Right cardiac atrium (tissue), 5 donors: ENCODE measurements around the gene CDH1. TPM values are rescaled to one million over a fixed set of nuclear protein-coding genes. Genes with fewer than 3 reads are reported as not detected.
"Not testable (repeated sequence)": the region's sequence is repeated elsewhere in the genome, so short reads cannot be mapped to it uniquely, and the experiment has no call there.

Experiments
- ATAC-seq, 2 donors: fragments of 200-7000 bp; cut with Tn5 transposase; one replicate each; pipeline versions ENCODE4 v1.8.0 to v1.9.1; 2020; ENCODE audit warnings: moderate library complexity in 2 of 2, mild to moderate bottlenecking in 1 of 2
- DNase-seq, 3 donors: peaks; one replicate each; pipeline ENCODE4 v3.0.0-alpha.2; 2020
- H3K27ac ChIP-seq: one replicate; pipeline ENCODE4 v1.5.1; 2013; ENCODE audit warnings: mild to moderate bottlenecking, low read length, control low read depth, moderate library complexity
- H3K27me3 ChIP-seq: one replicate; pipeline ENCODE4 v1.6.1; 2013; ENCODE audit not compliant: control insufficient read depth, insufficient read depth
- H3K4me1 ChIP-seq: one replicate; pipeline ENCODE4 v1.6.1; 2013; ENCODE audit warnings: low read length; ENCODE audit not compliant: control insufficient read depth, insufficient read depth
- H3K4me3 ChIP-seq: one replicate; pipeline ENCODE4 v1.5.1; 2013; ENCODE audit warnings: low read length, control low read depth
- H3K9me3 ChIP-seq: one replicate; pipeline ENCODE4 v1.6.1; 2013; ENCODE audit warnings: low read length; ENCODE audit not compliant: control insufficient read depth
- WGBS: extraction: QIAGEN DNeasy Blood & Tissue Kit; methylation state at CpG from one replicate; pipeline ENCODE4 v1.1.7; 2013; 5-methylcytosine and 5-hydroxymethylcytosine counted together
- intact Hi-C, 4 donors: fragments of 100-400 bp; cut with DNase I; formaldehyde crosslinking; loops; one replicate each; pipeline versions ENCODE4 v1.11.0 to v1.14.0; 2022 to 2023
- polyA plus RNA-seq: library from polyadenylated mRNA; stranded (reverse); fragments of 200-250 nt; gene quantifications from one replicate; pipeline ENCODE4 v1.2.3, GENCODE V29; 2013
- total RNA-seq, 4 donors: library from RNA; stranded (reverse); fragmentation: NEBNext Ultra II Directional; extraction: Animal tissue kit (Norgen Biotek cat#: 25700); gene quantifications; one replicate each; pipeline ENCODE4 v1.2.1, GENCODE V29; 2021
- donor health status: healthy with polysubstance abuse.
- donor health status: DM: no; HTN: yes; CAD: no.
- donor health status: DM: no; HTN: no; CAD: no.
- donor health status: DM: no; HTN: yes; CAD: no; lungs with severe emphysema.
- donor health status: DM: yes; HTN: yes; CAD: no.

The CDH1 gene
- total and polyA plus RNA-seq, 5 donors: 0.14 TPM; not detected in 4

- ATAC-seq (no peak), DNase-seq (no peak)
- Histone ChIP-seq H3K27ac (no peak overlapping the region), H3K4me3 (no peak overlapping the region), H3K9me3 (no peaks in the 10 kb centered on the region), H3K27me3 (no peaks in the 10 kb centered on the region), H3K4me1 (no peaks in the 10 kb centered on the region)
- intact Hi-C loops: no loop called here
- 60% methylated on average over 1 of the region's 1 CpG for WGBS
These were observed 44.7 kb downstream of the CDH1 start for GRCh38 chr16:68781784-68782183.

- 84% methylated on average over 16 of the region's 16 CpGs for WGBS
- no peak for ATAC-seq
- H3K4me1 ChIP-seq: no peaks in the 10 kb centered on the region
- no peak overlapping the region for H3K4me3 ChIP-seq
- H3K27ac ChIP-seq: no peak overlapping the region
- no peaks in the 10 kb centered on the region for H3K27me3 ChIP-seq
- H3K9me3 ChIP-seq: no peaks in the 10 kb centered on the region
- DNase-seq: no peak
- intact Hi-C loops: no loop called here
These were observed 45.4 kb downstream of the CDH1 start for GRCh38 chr16:68782198-68783174.

- 79% methylated on average over 5 of the region's 5 CpGs for WGBS
- DNase-seq: no peak
These were observed 47.1 kb downstream of the CDH1 start for GRCh38 chr16:68784226-68784625.

GRCh38 chr16:68784721-68785120, 47.6 kb downstream of the CDH1 start:
- Histone ChIP-seq H3K9me3 (no peaks in the 10 kb centered on the region), H3K27ac (no peak overlapping the region), H3K4me3 (no peak overlapping the region), H3K27me3 (no peaks in the 10 kb centered on the region), H3K4me1 (no peaks in the 10 kb centered on the region)
- intact Hi-C loops: no loop called here
- ATAC-seq (no peak), DNase-seq (no peak)
- WGBS: 85% methylated on average over 2 of the region's 2 CpGs

More at GRCh38 chr16:68784226-68784625, 47.1 kb downstream of the CDH1 start:
- intact Hi-C loops: no loop called here
- Histone ChIP-seq H3K9me3 (no peaks in the 10 kb centered on the region), H3K4me3 (no peak overlapping the region), H3K4me1 (no peaks in the 10 kb centered on the region), H3K27me3 (no peaks in the 10 kb centered on the region), H3K27ac (no peak overlapping the region)
- no peak for ATAC-seq

- ATAC-seq (no peak), DNase-seq (no peak)
- no peak overlapping the region for H3K4me3 ChIP-seq
- no peaks in the 10 kb centered on the region for H3K27me3 ChIP-seq
- no peak overlapping the region for H3K27ac ChIP-seq
- no peaks in the 10 kb centered on the region for H3K4me1 ChIP-seq
- H3K9me3 ChIP-seq: no peaks in the 10 kb centered on the region
- 91% methylated on average over 3 of the region's 3 CpGs for WGBS
- intact Hi-C loops: no loop called here
These were observed 48.6 kb downstream of the CDH1 start for GRCh38 chr16:68785715-68786114.

GRCh38 chr16:68786685-68787418, 49.8 kb downstream of the CDH1 start:
- no peak overlapping the region for H3K27ac ChIP-seq
- no peaks in the 10 kb centered on the region for H3K9me3 ChIP-seq
- WGBS: 56% methylated on average over 7 of the region's 7 CpGs
- no peaks in the 10 kb centered on the region for H3K27me3 ChIP-seq
- DNase-seq (no peak), ATAC-seq (no peak)
- intact Hi-C loops: no loop called here
- H3K4me3 ChIP-seq: no peak overlapping the region
- H3K4me1 ChIP-seq: no peaks in the 10 kb centered on the region

DNA sequence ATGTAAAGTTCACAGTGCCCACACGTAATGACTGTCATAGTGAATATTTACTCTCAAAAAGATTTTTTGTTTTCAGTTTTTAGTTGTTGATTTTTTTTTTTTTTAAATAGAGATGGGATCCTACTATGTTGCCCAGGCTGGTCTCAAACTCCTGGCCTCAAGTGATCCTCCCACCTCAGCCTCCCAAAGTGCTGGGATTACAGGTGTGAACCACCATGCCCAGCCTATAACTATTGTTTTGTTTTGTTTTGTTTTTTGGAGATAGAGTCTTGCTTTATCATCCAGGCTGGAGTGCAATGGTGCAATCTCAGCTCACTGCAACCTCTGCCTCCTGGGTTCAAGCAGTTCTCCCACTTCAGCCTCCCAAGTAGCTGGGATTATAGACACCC, 50.3 kb downstream of the CDH1 start:
- not testable (repeated sequence) for H3K27me3 ChIP-seq, ATAC-seq

DNA sequence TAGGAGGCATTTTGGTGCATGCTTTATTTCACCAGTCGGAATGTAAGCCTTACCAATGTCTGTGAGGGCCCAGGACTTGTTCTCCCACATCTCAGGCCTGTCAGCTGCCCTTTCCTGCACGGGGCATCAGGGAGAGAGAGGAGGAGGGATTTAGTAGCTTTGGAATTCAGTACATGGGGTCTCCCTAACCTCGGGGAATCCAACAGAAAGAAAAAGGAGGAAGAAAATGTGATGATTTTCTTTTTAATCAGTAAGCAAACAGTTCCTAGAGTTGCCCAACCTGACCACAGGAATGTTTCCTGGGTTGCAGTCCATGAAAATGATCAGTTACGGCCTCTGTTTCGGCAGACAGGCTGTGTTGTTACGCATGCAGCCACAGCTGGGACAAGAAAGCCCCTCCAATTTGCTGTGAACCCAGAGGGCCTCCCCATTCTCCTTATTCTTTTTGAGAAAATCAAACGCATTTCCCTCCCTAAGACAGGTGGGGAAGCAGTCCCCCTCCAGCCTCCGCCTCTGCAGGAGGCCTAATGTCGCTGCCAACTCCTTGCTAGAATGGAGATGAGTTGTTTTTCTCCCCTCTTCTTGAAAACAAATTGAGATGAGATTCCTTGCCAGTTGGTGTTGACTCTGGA, 53.2 kb downstream of the CDH1 start:
- H3K27ac ChIP-seq: no peak overlapping the region
- H3K9me3 ChIP-seq: no peaks in the 10 kb centered on the region
- no peaks in the 10 kb centered on the region for H3K27me3 ChIP-seq
- intact Hi-C loops: no loop called here
- ATAC-seq: no peak
- no peaks in the 10 kb centered on the region for H3K4me1 ChIP-seq
- no peak overlapping the region for H3K4me3 ChIP-seq
- 68% methylated on average over 9 of the region's 9 CpGs for WGBS
- DNase-seq: no peak

More for the DNA sequence above, 50.3 kb downstream of the CDH1 start:
- intact Hi-C loops, H3K27ac ChIP-seq, H3K9me3 ChIP-seq, DNase-seq, H3K4me1 ChIP-seq, H3K4me3 ChIP-seq: not testable (repeated sequence)
- WGBS: 87% methylated on average over 1 of the region's 1 CpG

DNA sequence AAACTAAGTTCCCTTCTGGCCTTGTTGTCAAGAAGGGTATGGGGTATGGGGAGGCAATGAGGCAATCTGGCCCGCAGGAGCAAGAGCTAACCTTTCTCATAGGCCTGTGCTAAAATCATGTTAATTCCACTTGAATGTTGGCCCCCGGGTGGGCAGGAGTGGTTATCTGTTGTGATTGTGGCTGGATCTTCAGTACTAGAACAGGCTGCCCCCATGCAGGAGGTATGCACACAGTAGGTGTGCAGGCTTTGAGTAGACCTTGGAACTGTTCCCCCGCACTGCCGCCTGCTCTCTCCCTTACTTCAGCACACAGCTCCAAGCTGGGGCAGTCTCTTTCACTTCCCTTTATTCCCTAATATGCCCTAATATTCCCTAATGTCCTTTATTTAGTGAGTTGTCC, 53.9 kb downstream of the CDH1 start:
- H3K27me3 ChIP-seq: no peaks in the 10 kb centered on the region
- no peak for DNase-seq
- H3K4me3 ChIP-seq: no peak overlapping the region
- intact Hi-C loops: no loop called here
- H3K27ac ChIP-seq: no peak overlapping the region
- H3K9me3 ChIP-seq: no peaks in the 10 kb centered on the region
- no peak for ATAC-seq
- WGBS: 76% methylated on average over 4 of the region's 4 CpGs
- H3K4me1 ChIP-seq: no peaks in the 10 kb centered on the region

- WGBS: 57% methylated on average over 20 of the region's 20 CpGs
- Histone ChIP-seq H3K4me3 (no peak overlapping the region), H3K27me3 (no peaks in the 10 kb centered on the region), H3K27ac (no peak overlapping the region), H3K9me3 (no peaks in the 10 kb centered on the region), H3K4me1 (no peaks in the 10 kb centered on the region)
- ATAC-seq: no peak
- intact Hi-C loops: no loop called here
- no peak for DNase-seq
These were observed 55.6 kb downstream of the CDH1 start for GRCh38 chr16:68792465-68793324.
